ENCODE measurements around the gene SPSB4.

DNA sequence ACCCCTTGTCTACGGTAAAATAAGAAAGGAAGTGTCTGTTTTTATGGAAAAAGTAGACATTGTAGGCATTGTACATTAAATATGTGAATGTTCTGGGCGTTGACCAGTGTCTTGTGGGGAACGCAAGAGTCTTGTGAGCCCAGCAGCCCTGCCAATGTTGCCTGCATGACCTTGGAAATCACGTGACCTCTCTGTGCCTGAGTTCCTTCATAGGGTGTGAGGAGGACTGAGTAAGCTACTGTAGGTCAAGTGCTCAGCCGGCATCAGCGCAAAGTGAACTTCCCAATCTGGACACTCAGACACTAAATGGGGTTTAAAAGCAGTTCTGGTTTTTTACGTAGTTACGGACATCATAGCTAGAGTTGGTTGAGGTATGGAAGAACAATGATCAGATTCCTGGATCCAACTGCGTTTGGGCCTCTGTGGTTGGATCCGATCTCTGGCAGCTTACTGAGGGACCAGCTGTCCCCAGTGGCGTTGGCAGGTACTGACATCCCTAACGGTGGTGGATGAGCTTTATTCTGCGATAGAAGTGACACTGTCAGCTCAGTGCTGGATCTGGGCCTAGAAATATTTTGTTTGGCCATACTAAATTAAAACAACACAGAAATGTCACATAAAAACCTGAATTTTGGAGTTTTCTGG, 63.8 kb downstream of the SPSB4 start:
- TF ChIP-seq, protein P1, sequence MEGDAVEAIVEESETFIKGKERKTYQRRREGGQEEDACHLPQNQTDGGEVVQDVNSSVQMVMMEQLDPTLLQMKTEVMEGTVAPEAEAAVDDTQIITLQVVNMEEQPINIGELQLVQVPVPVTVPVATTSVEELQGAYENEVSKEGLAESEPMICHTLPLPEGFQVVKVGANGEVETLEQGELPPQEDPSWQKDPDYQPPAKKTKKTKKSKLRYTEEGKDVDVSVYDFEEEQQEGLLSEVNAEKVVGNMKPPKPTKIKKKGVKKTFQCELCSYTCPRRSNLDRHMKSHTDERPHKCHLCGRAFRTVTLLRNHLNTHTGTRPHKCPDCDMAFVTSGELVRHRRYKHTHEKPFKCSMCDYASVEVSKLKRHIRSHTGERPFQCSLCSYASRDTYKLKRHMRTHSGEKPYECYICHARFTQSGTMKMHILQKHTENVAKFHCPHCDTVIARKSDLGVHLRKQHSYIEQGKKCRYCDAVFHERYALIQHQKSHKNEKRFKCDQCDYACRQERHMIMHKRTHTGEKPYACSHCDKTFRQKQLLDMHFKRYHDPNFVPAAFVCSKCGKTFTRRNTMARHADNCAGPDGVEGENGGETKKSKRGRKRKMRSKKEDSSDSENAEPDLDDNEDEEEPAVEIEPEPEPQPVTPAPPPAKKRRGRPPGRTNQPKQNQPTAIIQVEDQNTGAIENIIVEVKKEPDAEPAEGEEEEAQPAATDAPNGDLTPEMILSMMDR (conservative IDR thresholded peaks at IDR 0.05 in 1 of 2, IDR thresholded peaks at IDR 0.05 in 1 of 2; ENCODE audit: low read depth in 1 of 2, low read length in 2 of 2) = peak; percentile 14 to 34
- no peak for TF ChIP-seq EZH2 (IDR thresholded peaks at IDR 0.05; ENCODE audit: low read length, missing control alignments)
